A673 (cell line): Measurements from ENCODE around the gene TMC4.

Source experiments
- CTCF ChIP-seq: fragments of 300-800, 200-600 bp; sonication (generic); conservative IDR thresholded peaks from 2 replicates; pipeline ENCODE4 v1.5.1; 2017; ENCODE audit warnings: low read depth, mild to moderate bottlenecking, antibody characterized with exemption, low read length, moderate library complexity, mixed read lengths
- EZH2 ChIP-seq: fragments of 200-600 bp; sonication (generic); IDR thresholded peaks from 2 replicates; pipeline ENCODE4 v1.6.1; 2017; ENCODE audit warnings: borderline replicate concordance, low read depth, mild to moderate bottlenecking, mixed read lengths, antibody characterized with exemption, low read length; ENCODE audit not compliant: poor library complexity, severe bottlenecking

DNA sequence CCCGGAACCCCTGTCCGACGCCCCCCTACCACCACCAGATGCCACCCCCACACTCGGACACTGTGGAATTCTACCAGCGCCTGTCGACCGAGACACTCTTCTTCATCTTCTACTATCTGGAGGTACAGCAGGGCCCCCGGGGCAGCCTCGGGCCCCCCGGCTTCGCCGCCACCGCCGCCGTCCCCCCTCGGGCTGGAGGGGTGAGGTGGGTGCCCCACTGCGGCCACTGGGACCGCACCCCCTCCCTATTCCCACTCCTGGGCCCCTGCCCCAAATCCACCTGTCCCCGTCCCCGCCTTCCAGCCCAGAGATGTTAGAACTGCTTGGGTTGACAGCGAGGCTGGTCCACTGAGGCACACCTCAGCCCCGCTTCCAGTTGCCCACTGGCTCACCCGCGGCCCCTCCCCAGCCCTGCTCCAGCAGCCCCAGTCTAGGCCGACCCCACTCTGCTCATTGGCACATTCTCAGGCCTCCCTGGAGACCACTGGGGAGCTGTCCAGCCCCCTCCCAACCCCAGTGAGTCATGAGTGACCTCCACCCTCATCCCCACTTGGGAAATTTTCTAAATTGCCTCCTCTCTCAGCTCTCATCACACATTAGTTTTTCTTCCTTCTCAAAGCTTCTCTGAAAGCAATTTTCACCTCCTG, 20.0 kb downstream of the TMC4 start:
- no peak for TF ChIP-seq CTCF
- no peak for TF ChIP-seq EZH2
